ENCODE data around the gene REN.

Gene REN

GRCh38 chr1:204152310-204153044 is 13.7 kb downstream of the REN start:
- no peak for DNase-seq

DNA sequence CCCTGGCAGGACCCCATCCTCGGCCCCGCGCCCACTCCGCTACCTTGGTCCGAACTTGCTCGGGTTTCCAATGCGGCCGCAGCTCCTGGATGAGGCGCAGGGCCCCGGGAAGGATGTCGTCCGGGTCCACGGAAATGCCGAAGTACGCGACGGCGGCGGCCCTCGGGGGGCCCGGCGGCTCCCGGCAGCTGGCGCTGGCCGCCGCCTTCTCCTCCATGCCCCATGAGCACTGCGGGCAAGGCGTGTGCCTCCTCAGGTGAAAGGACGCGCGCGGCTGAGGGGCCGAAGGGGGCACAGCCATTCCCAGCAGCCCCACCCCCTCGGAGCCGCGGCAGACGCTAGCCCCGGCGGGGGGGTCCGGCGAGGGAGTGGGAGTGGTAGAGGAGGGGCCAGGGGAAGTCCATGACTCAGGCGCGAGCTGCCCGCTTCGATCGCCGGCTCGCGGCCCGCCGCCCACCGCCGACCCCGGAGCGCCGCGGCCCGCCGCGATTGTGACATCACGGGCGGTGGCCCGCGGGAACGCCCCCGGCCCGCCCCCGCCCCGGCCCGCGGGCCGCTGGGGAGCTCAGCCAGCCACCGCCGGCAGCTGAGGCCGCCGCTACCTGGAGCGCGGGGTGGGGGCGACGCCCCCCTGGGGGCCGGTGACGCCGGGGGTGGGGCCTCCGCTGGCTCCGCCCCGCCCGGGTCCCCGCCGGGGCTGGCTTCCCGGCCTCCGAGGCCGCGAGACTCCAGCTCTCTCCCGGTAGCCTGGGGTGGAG is 14.4 kb downstream of the REN start, which contains the start of gene ETNK2:
Gene ETNK2 (minus strand): TSS at position 493 of the 758 bp plus-strand sequence. CDS start 192 bp downstream, at position 301.
- peak; percentile 42 for DNase-seq

GRCh38 chr1:204150702-204151551 is 15.2 kb downstream of the REN start:
- no peak for DNase-seq

- DNase-seq, result no peak
Measured at GRCh38 chr1:204149635-204150565, 16.2 kb downstream of the REN start.

GRCh38 chr1:204149107-204149506 is 17.0 kb downstream of the REN start:
- DNase-seq, result no peak

DNA sequence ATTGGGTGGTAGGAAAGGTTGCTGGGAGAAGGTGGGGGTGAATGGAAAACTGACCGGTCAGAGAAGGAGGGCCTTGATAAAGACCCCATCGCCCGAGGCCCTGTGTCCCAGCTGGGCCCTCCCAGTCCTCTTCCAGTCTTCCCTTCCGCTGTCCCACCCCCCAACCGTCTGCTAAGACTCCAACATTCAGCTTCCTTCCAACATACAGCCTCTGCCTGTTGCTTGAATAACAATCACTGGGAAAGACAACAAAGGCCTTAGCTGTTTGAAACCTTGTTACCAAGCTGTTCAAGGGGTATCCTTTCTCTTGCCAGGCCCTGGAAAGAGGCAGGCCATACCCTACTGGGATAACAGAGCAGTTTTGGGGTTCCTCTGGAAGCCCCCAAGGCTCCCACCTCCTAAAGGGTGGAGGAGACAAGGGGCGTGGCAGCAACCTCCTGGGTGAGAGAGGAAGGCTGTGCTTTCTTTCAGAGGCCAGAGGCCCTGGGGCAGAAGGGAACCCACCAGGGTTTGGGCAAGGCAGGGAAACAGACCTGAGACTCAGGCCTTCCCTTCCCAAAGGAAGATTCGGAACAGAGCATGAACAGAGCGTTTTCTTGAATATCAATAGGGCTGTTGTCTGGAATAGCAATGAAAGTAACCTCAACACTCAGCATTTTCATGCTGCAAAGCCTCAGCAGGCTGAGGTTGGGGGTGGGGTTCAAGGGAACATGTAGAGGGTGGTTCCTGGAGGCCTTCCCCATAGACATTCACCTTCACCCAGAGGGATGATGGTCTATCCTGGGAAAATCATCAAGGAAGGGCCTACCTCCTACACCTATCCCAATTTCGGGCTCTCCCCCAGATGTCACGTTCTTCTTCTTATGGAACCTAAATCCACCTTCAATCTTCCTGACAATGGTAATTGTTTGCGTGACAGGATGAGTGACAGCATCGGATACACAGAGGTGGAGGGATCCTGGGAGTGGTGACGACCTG is 18.4 kb downstream of the REN start:
- DNase-seq, result no peak

DNA sequence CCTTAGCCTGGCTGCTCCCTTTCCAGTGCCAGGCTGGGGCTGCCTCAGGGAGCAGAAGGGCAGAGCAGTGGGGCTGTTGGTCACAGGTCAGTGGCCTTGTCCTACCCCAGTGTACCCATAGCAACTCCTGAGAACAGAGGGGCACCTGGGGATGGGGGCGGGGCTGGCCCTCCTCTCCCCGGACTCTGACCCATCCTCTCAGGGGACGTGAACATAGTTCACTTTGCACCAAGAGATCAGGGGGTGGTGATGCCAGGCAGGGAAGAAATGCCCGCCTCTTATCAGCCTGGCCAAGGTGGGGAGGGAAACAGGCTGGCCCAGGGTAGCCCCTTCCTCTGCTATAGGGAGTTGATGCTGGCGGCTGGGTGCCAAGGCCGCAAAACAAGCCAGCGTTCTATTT is 19.2 kb downstream of the REN start:
- DNase-seq, result no peak

- no peak for DNase-seq
Measured at GRCh38 chr1:204146309-204146708, 19.8 kb downstream of the REN start.

- DNase-seq, result no peak
Measured at GRCh38 chr1:204145033-204145504, 21.1 kb downstream of the REN start.

GRCh38 chr1:204143276-204144041 is 22.7 kb downstream of the REN start:
- DNase-seq, result no peak

DNA sequence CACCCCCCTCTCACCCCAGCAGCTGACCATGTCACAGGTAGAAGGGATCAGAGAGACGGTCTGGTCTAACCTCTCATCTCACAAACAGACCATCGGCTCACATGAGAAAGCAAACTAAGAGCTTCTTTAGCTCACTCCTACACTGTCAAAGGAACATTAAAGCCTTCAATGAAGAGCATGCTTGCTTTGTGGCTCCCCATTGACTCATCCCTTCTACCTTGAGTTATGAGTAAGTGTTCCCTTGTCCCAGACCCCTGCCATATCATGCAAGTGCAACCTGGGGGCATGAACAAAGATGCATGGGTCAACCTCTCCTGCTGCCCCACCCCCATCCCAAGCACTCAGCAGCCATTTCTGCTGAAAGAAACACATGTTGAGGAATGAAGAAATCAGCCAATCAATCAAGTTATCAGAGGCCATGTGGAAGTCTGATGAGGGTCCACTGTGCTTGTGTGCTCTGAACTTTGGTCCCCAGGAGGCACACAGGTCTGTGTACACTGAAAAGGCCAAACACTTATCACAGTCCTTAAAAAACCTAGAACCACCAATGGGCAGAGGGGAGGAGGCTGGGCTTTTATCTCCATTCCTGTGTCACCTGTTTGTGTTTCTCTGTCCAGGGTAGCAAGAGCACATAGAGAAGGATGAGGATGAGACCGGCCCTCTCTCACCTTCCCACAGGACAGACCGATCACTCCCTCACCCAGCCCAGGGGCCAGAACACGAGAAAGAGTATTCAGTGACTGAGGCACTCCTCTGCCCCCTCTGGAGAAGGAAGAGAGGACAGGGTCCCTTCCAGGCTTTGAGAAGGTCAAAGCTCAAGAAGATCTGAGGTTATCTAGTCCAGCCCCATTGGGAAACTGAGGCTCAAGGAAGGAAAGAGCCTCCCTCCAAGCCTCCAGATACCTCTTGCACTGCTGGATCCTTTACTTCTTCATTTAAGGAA is 23.8 kb downstream of the REN start:
- DNase-seq, result no peak

DNA sequence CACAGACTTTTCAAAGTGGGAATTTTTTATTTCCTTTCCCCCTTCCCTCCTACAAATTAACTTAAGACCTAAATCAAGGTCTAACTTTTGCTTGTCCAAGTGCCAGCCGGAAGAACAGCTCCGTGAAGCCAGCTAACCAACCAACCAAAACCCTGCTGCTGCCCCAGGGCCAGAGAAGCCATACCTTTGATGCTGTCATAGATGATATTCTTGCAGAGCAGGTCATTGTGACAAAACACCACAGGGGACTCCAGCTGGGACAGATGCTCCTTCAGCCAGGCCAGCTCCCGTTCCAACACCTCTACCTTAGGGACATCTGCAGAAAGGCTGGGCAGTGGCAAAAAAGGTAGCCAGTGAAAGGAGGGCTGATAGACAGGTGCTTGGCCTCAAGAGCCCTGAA is 25.0 kb downstream of the REN start:
- no peak for DNase-seq

- DNase-seq, result no peak
Measured at GRCh38 chr1:204139952-204140351, 26.2 kb downstream of the REN start.

- no peak for DNase-seq
Measured at GRCh38 chr1:204139088-204139487, 27.0 kb downstream of the REN start.

DNA sequence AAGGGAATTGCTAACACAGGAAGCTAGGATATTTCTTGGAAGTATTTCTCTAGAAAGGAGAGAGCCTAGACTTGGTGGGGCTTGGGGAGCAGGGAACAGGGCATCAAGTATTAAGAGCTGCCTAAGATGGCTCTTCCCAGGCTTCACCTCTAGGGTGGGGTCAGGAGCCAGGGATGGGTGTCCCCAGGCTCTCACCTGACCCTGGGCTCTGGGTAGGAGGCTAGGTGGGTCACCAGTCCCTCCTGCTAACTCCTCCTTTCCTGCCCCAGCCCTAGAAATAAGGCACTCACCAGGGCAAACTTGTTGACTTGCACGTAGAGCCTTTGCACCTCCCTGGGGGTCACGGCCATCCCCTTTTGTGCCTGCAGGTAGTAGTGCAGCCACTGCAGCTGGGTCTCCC is 29.3 kb downstream of the REN start:
- no peak for DNase-seq

- DNase-seq, result no peak
Measured at GRCh38 chr1:204134103-204134502, 32.0 kb downstream of the REN start.

GRCh38 chr1:204132718-204133117 is 33.4 kb downstream of the REN start:
- DNase-seq, result no peak

DNA sequence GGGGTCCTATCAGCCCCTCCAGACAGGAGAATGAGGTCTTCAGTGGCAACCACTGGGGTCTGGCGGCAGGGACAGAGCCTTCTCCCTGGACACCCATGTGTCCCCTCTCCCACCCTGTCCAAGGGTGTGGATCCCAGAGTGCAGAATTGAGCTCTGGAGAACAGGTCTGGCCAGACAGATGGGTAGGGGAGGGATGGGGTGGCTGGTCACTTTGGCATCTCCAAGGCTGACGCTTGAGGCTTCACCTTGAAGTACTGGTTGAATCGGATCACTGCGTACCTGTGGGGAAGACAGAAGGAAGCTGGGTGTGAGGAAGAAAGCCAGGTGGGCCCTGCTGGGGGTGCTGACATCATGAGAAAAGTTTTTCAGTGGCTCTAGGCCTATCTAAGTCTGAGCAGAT is 34.2 kb downstream of the REN start:
- DNase-seq, result no peak

Data from activated CD4-positive, CD25-positive, alpha-beta regulatory T cell treated with anti-CD3 and anti-CD28 coated beads, Interleukin-2, amount 50 U/mL, for 72 hours (primary cell).